Esophagus (tissue), 2 donors: ENCODE measurements around the gene KIAA0753. TPM values are rescaled to one million over a fixed set of nuclear protein-coding genes. Genes with fewer than 3 reads are reported as not detected.

Experiments used
- H3K27ac ChIP-seq, 2 donors: one replicate each; pipeline ENCODE4 v1.5.1; 2013; ENCODE audit warnings: low read depth in 2 of 2, mild to moderate bottlenecking in 2 of 2, inconsistent platforms in 1 of 2, low read length in 1 of 2, moderate library complexity in 1 of 2
- H3K27me3 ChIP-seq, 2 donors: one replicate each; pipeline ENCODE4 v1.6.1; 2013; ENCODE audit warnings: low read length in 2 of 2, control low read depth in 1 of 2, mild to moderate bottlenecking in 1 of 2; ENCODE audit not compliant: insufficient read depth in 2 of 2, control insufficient read depth in 1 of 2
- H3K36me3 ChIP-seq, 2 donors: one replicate each; pipeline ENCODE4 v1.6.1; 2013; ENCODE audit warnings: low read length in 1 of 2; ENCODE audit not compliant: control insufficient read depth in 2 of 2, insufficient read depth in 2 of 2
- H3K4me1 ChIP-seq, 2 donors: one replicate each; pipeline ENCODE4 v1.6.1; 2013; ENCODE audit warnings: low read length in 1 of 2; ENCODE audit not compliant: control insufficient read depth in 2 of 2, insufficient read depth in 2 of 2
- H3K4me3 ChIP-seq, 2 donors: one replicate each; pipeline ENCODE4 v1.5.1; 2013; ENCODE audit warnings: low read length in 2 of 2, mild to moderate bottlenecking in 2 of 2, low read depth in 1 of 2, moderate library complexity in 1 of 2
- H3K9me3 ChIP-seq, 2 donors: one replicate each; pipeline ENCODE4 v1.6.1; 2013; ENCODE audit warnings: mild to moderate bottlenecking in 2 of 2, low read depth in 1 of 2, low read length in 1 of 2, moderate library complexity in 1 of 2; ENCODE audit not compliant: control insufficient read depth in 2 of 2, insufficient read depth in 1 of 2
- WGBS, 2 donors: extraction: QIAGEN DNeasy Blood & Tissue Kit; methylation state at CpG; one replicate each; pipeline ENCODE4 v1.1.7; 2013; 5-methylcytosine and 5-hydroxymethylcytosine counted together
- polyA plus RNA-seq, 2 donors: library from polyadenylated mRNA; stranded (reverse); fragments of 200-250 nt; gene quantifications; one replicate each; pipeline ENCODE4 v1.2.3, GENCODE V29; 2013
- donor health status: healthy with polysubstance abuse.
- donor health status: Bipolar disorder and iron deficiency.

The KIAA0753 gene
- polyA plus RNA-seq, 2 donors: 5.8 to 6.7 TPM

GRCh38 chr17:6556121-6557039 is 84.1 kb downstream of the KIAA0753 start, which contains the start of gene PITPNM3:
PITPNM3 (minus strand) TSS chr17:6556555; CDS start chr17:6556406, 149 bp downstream.
- Histone ChIP-seq H3K4me1 (peaks cover 8 to 10% of the 10 kb centered on the region in 2 donors), H3K27me3 (no peaks in the 10 kb centered on the region), H3K27ac (peak within 1 kb of the TSS; percentile 90 to 96), H3K9me3 (no peaks in the 10 kb centered on the region), H3K36me3 (no peaks in the 10 kb centered on the region), H3K4me3 (peak within 1 kb of the TSS; percentile 67 to 71)
- WGBS, 2 donors: 2 to 4% methylated on average over 27 to 119 of the region's 122 CpGs

GRCh38 chr17:6555331-6556120 is 85.0 kb downstream of the KIAA0753 start:
- WGBS, 2 donors: 2 to 3% methylated on average over 55 to 56 of the region's 56 CpGs
- Histone ChIP-seq H3K27ac (peak overlapping the region; percentile 90 to 96), H3K27me3 (no peaks in the 10 kb centered on the region), H3K9me3 (no peaks in the 10 kb centered on the region), H3K36me3 (no peaks in the 10 kb centered on the region), H3K4me3 (peak overlapping the region; percentile 67 to 71), H3K4me1 (peaks cover 10 to 13% of the 10 kb centered on the region in 2 donors)

GRCh38 chr17:6554871-6555330 is 85.6 kb downstream of the KIAA0753 start:
- H3K27ac ChIP-seq: peak overlapping the region; percentile 90 to 96
- H3K36me3 ChIP-seq: no peaks in the 10 kb centered on the region
- peaks cover 12 to 18% of the 10 kb centered on the region in 2 donors for H3K4me1 ChIP-seq
- peak overlapping the region; percentile 67 to 71 for H3K4me3 ChIP-seq
- no peaks in the 10 kb centered on the region for H3K27me3 ChIP-seq
- no peaks in the 10 kb centered on the region for H3K9me3 ChIP-seq
- WGBS, 2 donors: 14 to 27% methylated on average over 12 of the region's 12 CpGs

GRCh38 chr17:6554342-6554741 is 86.2 kb downstream of the KIAA0753 start:
- H3K9me3 ChIP-seq: no peaks in the 10 kb centered on the region
- peak overlapping the region; percentile 90 to 96 for H3K27ac ChIP-seq
- no peaks in the 10 kb centered on the region for H3K27me3 ChIP-seq
- peaks cover 12 to 22% of the 10 kb centered on the region in 2 donors for H3K4me1 ChIP-seq
- 51 to 66% methylated on average over 4 of the region's 4 CpGs for WGBS, 2 donors
- H3K36me3 ChIP-seq: no peaks in the 10 kb centered on the region
- peak overlapping the region in 1 of 2 donors; percentile 67 for H3K4me3 ChIP-seq

- Histone ChIP-seq H3K36me3 (no peaks in the 10 kb centered on the region), H3K9me3 (no peaks in the 10 kb centered on the region), H3K4me3 (no peak overlapping the region), H3K4me1 (peaks cover 25 to 36% of the 10 kb centered on the region in 2 donors), H3K27me3 (no peaks in the 10 kb centered on the region), H3K27ac (peak overlapping the region; percentile 95 to 98)
- WGBS, 2 donors: 42 to 49% methylated on average over 11 of the region's 11 CpGs
Observed at GRCh38 chr17:6551869-6552531, 88.5 kb downstream of the KIAA0753 start.

GRCh38 chr17:6551356-6551755 is 89.2 kb downstream of the KIAA0753 start:
- H3K27me3 ChIP-seq: no peaks in the 10 kb centered on the region
- H3K9me3 ChIP-seq: no peaks in the 10 kb centered on the region
- peaks cover 21 to 36% of the 10 kb centered on the region in 2 donors for H3K4me1 ChIP-seq
- WGBS, 2 donors: 49 to 54% methylated on average over 5 of the region's 5 CpGs
- no peaks in the 10 kb centered on the region for H3K36me3 ChIP-seq
- H3K27ac ChIP-seq: peak overlapping the region; percentile 95 to 98
- no peak overlapping the region for H3K4me3 ChIP-seq

- Histone ChIP-seq H3K4me1 (peaks cover 21 to 43% of the 10 kb centered on the region in 2 donors), H3K9me3 (no peaks in the 10 kb centered on the region), H3K27me3 (no peaks in the 10 kb centered on the region), H3K4me3 (no peak overlapping the region), H3K27ac (peak overlapping the region; percentile 41 to 88), H3K36me3 (no peaks in the 10 kb centered on the region)
- WGBS, 2 donors: 33 to 49% methylated on average over 9 of the region's 9 CpGs
Observed at GRCh38 chr17:6549384-6550036, 91.0 kb downstream of the KIAA0753 start.

- Histone ChIP-seq H3K27ac (peak overlapping the region; percentile 41 to 88), H3K27me3 (no peaks in the 10 kb centered on the region), H3K4me1 (peaks cover 21 to 44% of the 10 kb centered on the region in 2 donors), H3K36me3 (no peaks in the 10 kb centered on the region), H3K9me3 (no peaks in the 10 kb centered on the region), H3K4me3 (no peak overlapping the region)
- 26 to 40% methylated on average over 11 of the region's 11 CpGs for WGBS, 2 donors
Observed at GRCh38 chr17:6548578-6549330, 91.8 kb downstream of the KIAA0753 start.
